Measurements from ENCODE around the gene SLX4IP.

DNA sequence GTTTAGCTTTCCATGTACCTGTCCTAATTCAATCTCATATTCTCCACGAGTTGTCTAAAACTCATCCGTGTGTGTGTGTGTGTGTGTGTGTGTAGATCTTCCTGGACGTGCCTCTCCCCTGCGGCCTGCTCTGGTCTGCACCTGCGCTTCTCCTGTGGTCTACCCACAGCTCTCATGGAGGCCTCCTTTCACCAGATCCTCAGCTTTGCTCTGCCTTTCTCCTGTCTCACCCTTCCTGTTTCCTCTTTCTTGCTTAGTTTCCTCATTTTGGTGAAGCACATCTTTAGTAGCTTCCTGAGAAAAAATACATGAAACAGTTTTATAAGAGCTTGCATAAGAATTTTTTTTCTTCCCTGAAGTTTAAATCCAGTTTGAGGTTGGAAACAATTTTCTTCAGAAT, 18.1 kb downstream of the SLX4IP start:
- TF ChIP-seq CTCF (IDR thresholded peaks at IDR 0.05) (no peak), POLR2A (IDR thresholded peaks at IDR 0.05) (no peak)

All from esophagus squamous epithelium (tissue), 4 donors.